GM19468 (cell line): Measurements from ENCODE around the gene ZNF554.

Experiments
- ATAC-seq: cut with Tn5 transposase; IDR thresholded peaks from one replicate; pipeline ENCODE4 v1.9.1; 2021; ENCODE audit warnings: mild to moderate bottlenecking, moderate library complexity, moderate number of reproducible peaks; ENCODE audit not compliant: unreplicated experiment; ENCODE audit errors: extremely low read depth

The ZNF554 gene

DNA sequence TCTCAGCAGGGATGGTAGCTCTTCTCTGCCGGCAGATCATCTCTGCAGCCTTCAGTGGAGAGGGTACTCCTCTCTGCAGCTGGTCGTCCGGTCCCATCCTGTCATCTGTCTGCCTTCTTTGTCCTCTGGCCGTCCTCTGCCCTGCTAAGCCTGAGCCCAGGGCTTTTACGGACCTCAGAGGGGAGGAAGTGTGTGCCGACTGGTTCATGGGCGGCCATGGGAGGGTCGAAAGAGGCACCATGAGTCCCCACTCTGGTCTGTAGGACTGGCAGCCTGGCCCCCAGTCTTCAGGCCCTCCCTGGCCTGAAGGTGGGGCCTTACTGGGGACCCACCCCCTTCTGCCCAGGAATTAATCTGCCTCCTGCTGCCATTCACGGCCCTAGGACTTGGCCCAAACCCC, 4.0 kb downstream of the ZNF554 start:
- no peak for ATAC-seq

DNA sequence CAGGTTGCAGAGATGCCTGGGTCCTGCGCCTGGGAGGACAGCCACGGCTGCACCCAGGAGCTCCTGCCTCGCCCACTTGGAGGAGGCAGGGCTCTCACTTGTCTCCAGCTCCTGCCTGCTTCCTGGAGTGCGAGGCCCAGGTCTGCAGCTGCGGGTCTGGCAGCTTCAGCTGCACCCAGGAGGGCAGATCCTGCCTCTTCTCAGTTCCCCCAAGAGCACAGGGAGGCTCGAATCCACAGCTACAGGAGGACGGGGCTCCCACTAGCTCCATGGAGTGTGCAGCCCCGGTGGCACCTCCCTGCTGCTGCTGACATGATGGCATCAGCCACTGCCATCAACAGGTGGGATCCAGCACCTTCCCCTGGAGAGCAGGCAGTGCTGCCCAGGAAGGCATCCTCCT, 4.5 kb downstream of the ZNF554 start:
- no peak for ATAC-seq

DNA sequence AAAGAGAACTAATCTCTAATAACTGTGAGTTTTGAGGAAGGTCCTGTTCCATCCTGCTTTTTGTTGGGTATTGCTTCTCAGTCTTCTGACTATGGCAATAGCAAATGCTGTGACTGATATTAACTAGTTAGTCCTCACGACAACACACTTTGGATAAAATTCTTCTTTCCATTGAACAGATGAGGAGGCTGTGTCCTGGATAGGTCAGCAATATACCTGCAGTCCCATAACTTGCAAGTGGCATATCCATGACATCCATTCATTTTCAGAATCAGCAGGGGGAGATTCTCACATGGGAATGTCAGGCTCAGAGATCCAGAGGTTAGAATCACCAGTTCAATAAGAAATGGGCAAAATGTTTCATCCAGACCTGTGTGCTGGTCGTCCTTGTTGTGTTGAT, 7.4 kb downstream of the ZNF554 start:
- ATAC-seq, result no peak

DNA sequence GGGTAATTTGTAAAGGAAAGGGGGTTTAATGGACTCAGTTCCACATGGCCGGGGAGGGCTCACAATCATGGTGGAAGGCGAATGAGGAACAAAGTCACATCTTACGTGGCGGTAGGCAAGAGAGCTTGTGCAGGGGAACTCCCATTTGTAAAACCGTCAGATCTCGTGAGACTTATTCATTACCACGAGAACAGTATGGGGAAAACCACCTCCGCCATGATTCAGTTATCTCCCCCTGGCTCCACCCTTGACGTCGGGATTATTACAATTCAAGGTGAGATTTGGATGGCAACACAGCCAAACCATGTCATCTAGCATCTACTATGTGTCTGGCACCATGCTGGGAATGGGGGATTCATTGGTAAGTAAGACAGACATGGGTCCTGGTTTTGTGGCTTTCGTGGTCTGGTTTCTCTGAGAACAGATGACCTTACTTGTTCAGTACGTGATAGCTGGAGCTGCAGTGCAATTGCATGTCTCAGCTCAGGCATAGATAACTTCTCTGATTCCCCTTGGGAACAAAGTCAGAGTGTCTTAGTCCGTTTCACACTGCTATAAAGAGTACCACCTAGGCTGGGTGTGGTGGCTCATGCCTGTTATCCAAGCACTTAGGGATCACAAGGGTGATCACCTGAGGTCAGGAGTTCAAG, 8.3 kb downstream of the ZNF554 start:
- no peak for ATAC-seq

DNA sequence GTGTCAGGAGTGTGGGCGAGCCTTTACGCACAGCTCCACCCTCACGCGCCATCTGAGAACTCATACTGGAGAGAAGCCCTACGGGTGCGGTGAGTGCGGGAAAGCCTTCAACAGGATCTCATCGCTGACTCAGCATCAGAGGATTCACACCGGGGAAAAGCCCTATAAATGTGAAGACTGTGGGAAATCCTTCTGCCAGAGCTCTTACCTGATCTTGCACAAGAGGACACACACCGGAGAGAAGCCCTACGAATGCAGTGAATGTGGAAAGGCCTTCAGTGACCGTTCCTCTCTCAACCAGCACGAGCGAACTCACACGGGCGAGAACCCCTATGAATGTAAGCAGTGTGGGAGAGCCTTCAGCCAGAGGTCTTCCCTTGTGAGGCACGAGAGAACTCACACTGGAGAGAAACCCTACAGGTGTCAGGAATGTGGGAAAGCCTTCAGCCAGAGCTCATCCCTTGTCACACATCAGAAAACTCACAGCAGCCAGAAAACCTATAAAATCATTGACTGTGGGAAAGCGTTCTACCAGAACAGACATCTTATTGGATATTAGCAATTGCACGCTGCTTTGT, 14.7 kb downstream of the ZNF554 start:
- ATAC-seq, result no peak

DNA sequence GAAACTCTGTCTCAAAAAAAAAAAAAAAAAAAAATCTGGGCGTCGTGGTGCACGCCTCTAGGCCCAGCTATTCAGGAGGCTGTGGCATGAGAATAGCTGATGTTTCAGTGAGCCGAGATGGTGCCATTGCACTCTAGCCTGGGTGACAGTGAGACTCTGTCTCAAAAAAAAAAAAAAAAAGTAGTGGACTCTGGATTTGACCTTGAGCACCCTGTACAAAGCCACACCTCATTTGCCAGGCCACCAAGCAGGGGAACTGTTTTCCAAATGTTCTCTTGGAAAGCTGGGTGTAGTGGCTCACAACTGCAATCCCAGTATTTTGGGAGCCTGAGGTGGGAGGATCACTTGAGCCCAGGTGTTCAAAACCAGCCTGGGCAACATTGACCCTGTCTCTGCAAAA, 17.8 kb downstream of the ZNF554 start:
- ATAC-seq, result no peak

DNA sequence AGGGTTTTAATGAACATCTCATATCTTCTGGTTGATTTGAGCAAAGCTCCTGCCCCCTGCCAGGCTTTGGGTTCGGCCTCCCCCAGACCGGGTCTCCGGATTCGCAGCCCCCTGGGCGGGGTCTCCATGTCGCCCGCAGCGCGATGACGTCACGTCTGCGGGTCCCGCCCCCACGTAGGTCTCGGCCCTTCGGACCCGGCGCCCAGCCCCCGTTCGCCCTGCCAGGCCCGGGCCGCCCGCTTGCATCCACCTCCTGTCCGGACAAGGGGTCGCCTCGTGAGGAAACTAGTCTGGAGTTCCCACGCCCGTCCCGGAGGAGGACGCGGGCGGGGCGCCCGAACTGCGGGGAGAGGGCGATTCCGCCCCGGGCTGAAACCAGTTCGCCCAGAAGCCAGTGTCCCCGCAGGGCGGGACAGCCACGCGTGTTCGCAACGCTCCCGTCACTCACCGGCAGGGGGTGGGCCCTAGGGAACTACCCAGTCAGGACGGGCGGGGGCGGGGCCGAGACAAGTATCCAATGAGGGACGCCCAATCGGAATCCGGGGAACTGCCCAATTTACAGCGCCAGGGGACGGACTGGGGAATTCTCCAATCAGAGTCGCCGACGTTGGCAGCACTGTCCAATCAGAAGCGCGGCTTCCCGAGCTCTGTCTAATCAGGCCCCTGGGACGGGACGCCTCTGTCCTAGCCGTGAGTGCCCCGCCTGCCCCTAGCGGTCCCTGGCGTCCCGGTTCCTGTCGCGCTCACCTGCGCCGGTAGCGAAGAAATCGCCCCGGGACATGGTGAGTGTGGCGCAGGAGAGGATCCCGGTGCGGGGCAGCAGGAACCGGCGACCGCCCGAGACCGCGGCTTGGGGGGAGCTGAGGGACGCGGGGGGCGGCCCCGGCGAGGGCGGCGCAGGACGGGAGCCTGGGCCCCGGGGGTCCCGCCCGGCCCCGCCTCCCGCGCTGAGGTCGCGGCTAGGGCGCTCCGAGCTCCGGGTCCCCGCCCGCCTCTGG, 21.4 kb downstream of the ZNF554 start, which contains the start of gene ZNF555:
TSS of gene ZNF555 (plus strand) at position 682 of the 998 bp plus-strand sequence. CDS start at position 780, 98 bp downstream.
- ATAC-seq, result peak; percentile 59

DNA sequence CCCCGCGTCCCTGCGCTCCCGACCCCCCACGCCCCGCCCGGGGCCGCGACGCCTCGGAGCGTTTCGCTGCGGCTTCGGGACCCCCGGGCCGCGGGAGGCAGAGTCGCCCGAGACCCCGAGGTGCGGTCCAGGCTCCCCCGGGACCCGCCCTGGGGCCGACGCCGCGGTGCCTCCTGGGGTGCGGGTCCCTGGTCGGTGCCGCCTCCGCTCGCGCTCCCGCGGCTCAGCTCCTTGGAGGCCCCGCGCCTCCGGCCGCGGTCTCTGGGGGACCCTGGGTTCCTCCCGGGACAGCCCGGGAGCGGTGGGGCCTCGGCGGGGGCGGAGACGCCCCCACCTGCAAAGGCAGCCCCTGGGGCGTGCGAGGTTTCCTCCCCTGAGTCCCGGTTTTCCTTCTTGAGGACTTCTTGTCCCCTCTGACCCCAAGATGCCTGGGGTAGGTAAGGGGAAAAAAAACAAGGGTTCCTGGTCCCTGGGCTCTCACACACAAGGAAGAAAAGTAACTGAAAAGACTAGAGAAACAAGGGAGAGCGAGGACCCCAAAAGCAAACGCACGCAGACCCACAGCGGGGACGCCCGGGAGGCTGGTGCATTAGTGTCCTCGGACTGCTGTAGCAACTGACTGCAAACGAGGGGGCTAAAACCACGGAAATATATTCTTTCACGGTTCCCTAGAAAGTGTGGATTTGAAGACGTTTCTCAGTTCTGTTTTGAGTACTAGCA, 22.3 kb downstream of the ZNF554 start:
- no peak for ATAC-seq

DNA sequence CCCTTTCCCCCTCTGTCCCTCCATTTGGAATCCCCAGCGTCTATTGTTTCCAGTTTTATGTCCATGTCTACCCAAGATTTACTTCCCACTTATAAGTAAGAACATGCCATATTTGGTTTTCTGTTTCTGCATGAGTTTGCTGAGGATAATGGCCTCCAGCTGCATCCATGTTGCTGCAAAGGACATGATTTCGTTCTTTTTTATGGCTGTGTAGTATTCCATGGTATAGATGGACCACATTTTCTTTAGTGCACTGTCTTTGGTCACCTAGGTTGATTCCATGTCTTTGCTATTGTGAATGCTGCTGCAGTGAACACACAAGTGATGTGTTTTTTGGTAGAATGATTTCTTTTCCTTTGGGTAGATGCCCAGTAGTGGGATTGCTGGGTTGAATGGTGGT, 25.4 kb downstream of the ZNF554 start:
- ATAC-seq, result no peak

DNA sequence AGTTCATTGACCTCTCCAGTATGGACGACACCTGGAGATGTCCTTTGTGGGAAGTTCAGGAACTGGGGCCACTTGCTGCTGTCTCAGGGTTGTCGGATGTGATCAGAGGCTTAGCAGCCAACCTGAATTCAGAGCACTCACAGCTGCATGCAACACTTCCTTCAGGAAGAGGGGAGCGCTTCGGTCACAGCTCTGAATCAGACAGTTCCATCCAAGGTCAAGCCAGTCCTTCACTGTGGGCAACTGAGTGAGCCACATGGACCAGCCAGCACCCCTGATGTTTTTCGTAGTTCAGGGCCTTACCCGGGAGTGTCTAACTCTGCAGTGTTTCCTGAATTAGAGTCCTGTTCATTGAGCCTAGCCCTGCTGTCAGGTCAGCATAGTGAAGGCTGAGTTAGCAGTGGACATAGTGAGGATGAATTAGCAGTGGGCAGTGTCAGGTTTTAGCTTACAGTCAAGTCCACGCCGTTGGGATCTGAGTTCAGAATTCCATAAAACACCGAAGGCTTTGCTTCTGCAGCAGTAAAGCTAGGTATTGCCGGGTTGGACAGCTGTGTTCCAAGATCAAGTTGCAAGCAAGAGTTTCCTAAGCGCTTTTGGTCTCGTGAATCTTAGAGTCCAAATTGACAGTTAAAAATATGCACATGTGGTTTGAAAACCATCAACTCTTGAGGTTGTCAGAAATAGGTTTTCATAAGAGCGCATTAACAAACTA, 26.7 kb downstream of the ZNF554 start:
- ATAC-seq, result no peak

DNA sequence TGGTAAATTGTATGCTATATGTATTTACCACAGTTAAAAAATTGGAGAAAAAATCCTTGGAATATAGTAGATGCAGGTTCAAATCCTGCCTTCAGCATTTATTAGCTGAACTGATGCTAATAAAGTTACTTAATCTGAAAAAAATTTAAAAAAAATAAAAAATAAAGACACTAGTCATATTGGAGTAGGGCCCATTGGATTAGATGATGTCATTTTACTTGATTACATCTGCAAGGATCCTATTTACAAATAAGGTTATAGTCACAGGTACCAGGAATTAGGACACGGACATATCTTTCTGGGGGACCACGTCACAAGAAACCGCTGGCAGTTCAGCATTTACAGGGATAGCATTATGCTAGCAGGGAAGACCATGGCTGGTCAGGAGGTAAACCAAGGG, 27.8 kb downstream of the ZNF554 start:
- no peak for ATAC-seq

DNA sequence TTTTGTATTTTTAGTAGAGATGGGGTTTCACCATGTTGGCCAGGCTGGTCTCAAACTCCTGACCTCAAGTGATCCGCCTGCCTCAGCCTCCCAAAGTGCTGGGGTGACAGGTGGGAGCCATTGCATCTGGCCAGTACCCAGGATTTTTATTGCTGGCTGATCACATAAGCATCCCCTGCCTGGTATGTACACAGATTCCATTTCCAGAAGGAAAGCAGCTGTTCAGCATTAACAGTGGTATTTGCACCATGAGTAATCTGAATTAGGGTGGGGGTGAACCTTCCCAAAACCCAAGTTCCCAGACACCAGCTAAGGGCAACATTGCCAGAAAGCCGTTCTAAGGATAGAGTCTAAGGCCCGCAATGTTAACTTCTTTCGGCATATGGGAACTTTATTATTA, 28.9 kb downstream of the ZNF554 start:
- ATAC-seq, result no peak

DNA sequence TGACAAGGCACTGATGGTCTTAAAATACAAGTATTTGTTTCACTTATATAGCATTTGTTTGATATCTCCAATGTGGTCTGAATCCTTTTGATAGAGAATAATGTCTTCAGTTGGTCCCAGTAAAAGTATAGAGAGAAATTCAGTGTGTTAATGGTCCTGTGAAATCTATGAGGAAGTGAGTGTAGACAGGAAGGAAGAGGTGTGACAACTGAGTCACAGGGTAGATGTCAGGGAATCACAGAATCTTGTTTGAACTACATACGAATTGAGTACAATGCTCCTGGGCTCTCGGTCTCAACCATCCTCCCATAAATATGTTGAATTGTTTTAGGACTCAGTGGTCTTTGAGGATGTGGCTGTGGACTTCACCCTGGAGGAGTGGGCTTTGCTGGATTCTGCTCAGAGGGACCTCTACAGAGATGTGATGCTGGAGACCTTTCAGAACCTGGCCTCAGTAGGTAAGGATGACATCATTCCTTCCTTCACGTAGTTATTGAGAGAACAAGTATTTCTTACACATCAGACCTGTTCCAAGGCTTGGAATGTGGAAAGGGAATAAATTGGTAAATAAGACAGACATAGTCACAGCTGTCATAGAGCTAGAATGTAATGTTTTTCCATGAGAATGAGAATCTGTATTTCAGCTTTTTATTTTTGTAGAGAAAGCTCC, 30.7 kb downstream of the ZNF554 start:
- ATAC-seq, result no peak

DNA sequence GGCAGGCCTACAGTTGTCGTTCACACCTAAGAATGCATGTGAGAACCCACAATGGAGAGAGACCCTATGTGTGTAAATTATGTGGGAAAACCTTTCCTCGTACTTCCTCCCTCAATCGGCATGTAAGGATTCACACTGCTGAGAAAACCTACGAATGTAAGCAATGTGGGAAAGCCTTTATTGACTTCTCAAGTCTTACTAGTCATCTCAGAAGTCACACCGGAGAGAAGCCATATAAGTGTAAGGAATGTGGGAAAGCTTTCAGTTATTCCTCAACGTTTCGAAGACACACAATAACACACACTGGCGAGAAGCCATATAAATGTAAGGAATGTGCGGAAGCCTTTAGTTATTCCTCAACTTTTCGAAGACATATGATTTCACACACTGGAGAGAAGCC, 32.9 kb downstream of the ZNF554 start:
- ATAC-seq, result no peak

DNA sequence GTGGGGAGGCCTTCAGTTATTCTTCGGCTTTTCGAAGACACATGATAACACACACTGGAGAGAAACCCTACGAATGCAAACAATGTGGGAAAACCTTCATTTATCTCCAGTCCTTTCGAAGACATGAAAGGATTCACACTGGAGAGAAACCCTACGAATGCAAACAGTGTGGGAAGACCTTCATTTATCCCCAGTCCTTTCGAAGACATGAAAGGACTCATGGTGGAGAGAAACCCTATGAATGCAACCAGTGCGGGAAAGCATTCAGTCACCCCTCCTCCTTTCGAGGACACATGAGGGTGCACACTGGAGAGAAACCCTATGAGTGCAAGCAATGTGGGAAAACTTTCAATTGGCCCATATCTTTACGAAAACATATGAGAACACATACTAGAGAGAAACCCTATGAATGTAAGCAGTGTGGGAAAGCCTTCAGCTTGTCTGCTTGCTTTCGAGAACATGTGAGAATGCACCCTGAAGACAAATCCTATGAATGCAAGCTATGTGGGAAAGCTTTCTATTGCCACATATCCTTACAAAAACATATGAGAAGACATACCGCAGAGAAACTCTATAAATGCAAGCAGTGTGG, 33.4 kb downstream of the ZNF554 start:
- no peak for ATAC-seq

DNA sequence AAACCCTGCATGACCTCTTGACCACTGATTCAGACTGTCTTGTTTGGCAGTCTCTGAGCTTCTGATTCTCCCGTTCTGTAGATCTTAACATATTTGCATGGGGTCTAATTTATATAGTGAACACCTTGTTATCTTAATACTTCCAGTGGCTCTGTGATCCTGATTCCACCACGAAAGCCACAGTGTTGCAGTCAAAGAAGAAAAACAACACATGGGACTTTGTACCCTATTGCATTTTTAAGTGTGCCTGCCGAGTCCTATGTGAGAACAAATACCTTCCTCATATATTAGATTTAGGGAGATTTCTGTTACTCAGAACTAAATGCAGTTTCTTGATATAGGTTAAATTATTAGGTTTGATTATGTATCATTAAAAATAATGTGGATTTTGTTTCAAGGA, 35.2 kb downstream of the ZNF554 start:
- ATAC-seq, result no peak

DNA sequence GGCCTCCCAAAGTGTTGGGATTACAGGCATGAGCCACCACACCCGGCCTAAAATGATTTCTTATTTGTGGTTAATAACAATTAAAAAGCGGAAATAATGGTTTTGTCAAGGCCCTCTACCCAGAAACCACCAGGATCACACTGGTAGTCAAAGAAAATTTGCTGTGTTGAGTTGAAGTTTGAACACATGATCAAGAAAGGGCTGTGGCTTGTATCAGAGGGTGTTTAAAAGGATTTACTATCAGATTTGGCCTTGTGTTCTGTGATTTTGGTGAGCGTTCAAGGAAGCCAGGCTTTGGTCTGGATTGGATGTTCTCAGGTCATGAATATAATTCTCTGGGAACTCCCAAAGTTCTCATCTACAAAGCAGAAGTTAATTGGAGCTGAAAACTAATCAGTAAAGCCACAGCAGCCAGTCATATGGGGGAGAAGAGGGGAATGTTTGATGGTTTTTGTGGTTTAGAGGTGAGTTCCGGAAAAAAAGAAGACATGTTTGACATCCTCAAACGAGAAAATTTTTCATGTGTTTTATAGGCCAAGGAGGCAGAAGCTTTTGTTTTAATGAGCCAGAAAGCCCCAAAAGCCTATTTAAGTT, 36.9 kb downstream of the ZNF554 start:
- ATAC-seq, result no peak

DNA sequence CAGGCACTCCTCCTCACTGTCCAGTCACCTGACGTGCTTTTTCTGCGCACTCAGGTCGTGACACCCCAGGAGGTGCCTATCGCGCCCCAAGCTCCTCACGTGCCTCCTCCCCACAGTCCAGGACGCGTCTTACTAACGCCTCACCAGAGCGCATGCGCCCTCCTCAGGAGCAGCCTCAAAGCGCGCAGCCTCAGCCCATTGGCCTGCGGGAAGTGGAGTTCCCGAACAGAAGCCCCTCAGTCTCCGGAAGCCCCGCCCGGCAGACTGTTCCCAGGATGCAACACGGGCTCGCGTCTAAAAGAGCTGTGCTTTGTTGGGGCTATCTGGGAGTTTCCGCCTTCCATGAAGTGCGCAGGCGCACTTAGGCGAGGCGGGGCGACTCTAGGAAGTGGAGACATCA, 39.2 kb downstream of the ZNF554 start:
- no peak for ATAC-seq

DNA sequence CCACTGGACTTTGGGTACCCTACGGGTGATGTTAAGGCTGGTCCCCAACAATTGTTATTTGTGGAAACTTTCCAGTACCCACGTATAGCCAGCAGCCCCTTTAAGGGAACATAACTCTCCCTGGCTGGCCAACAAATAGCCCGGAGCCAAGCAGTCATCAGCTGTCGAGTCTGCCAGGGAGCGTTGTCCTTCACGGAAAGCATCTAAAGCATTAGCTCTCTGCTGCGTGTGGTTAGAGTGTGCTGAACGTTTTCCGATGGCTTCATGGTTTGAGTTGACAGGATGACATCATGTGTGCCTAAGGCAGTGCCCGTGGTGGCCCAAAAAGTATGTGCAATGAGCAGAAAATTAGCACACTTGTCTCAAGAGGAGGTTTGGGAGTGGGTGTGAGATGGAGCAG, 44.1 kb downstream of the ZNF554 start:
- no peak for ATAC-seq
